Fibroblast of skin of scalp (primary cell): ENCODE data around the gene IQSEC3.

Source experiments
- DNase-seq: peaks from one replicate; pipeline ENCODE4 v3.0.0-alpha.2; 2013

IQSEC3 gene

DNA sequence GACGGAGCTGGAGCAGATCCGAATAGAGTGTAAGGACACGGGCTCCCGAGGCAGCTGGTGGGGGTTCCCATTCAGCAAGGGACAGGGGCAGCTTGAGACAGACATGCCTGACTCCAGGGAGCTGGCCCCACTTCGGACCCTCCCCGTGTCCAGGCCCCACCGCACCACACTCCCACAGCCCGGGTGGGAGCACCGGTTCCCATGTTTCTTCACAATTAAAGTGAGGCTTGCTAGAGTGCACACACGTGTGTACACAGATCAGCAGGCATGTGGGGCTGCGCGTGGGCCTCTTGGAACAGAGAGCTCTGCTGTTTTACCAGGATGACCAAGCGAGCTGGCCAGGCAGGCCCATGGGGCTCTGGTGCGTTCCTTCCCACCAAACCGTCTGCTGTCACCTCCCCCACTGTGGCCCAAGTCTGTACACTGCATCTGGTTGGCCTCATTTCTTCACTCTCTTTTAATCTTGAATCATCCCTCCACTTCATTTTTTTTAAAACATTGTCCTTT, 99.3 kb downstream of the IQSEC3 start:
- DNase-seq = no peak

DNA sequence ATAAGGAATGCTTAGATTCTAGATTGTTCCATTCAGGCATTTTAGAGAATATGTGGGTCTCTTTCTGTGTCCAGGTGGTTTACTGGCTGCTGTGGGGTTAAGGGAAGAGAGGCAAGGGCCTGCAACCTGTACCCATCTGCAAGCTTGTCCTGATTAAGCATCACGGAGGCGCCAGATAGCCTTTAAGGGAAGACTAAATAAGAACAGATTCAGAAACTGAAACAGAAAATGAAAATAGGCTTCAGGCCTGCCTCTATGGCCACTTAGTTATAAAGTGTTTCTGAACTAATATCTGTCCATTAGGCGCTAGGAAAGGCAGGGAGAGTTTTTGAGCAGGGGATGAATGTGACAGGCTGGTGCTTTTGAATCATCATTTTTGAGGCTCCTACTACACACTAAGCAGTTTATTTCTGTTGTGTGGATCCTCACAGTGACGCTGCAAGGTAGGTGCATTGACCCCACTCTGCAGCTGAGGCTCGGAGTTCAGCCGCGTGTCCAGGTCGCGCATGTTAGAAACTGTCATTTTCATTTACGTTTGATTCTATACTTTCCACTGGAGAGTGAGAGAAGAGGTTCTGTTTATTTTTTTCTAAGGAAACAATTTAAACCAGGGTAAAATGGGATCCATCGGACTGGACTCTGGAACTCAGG, 100.0 kb downstream of the IQSEC3 start:
- DNase-seq = no peak

DNA sequence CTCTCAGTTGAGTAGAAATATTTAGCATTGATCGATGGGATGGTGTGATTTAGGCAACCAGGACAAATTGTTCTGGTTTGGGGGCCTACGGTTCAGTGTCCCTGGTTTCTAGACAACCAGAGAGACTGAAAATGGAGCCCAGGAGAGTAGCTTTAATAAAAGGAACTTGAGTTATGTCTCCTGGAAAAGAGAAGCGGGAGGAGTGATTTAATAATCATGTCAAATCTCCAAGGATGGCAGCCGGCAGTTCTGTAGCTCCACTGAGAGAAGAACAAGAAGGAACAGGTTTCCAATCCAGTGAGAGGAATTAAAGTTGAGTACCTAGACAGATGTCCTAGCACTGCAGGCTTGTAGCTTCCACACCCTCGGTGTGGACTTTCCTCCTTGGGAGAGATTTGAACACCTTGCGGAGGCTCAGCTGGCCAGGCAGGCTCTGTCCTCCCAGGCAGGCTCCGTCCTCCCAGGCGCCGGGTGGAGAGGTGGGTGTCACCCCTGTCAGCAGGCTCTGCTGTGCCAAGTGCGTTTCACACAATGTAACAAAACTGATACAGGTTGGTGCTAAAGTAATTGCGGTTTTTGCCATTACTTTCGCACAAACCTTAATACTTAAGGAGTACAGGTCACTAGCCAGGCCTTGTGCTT, 101.5 kb downstream of the IQSEC3 start:
- DNase-seq = no peak

DNA sequence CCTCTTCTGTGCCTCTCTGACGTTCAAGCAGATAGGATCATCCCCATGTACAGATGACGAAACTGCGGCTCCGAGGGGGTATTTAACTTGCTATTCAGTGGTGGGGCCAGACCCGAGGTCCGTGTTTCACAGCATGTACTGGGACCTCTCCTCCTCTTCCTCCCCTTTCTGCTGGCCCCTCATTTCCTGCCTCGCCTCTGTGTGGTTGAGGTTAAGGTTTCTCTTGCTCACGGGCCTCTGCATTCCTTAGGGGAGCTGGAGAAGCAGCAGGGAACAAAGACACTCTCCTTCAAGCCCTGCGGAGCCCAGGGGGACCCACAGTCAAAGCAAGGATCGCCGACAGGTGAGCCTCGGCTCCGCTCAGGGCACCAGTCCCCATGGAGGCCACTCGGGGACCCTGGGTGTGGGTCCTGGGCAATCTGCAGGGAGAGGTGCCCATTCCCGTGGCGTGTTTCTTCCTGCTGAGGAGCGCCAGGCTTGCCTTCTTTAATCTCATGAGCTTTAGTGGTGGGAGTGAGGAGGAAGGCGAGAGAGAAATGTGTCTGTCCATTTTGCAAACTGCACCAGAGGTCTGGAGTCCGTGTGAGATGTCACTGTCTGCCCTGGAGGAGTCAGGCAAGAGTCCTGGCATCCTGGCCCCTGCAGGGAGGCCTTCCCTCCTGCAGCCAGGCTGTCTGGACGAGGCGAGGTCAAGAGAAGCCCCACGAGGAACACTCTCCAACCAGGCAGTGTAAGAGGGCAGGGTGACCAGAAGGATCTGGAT, 102.4 kb downstream of the IQSEC3 start:
- peak; percentile 36 for DNase-seq

DNA sequence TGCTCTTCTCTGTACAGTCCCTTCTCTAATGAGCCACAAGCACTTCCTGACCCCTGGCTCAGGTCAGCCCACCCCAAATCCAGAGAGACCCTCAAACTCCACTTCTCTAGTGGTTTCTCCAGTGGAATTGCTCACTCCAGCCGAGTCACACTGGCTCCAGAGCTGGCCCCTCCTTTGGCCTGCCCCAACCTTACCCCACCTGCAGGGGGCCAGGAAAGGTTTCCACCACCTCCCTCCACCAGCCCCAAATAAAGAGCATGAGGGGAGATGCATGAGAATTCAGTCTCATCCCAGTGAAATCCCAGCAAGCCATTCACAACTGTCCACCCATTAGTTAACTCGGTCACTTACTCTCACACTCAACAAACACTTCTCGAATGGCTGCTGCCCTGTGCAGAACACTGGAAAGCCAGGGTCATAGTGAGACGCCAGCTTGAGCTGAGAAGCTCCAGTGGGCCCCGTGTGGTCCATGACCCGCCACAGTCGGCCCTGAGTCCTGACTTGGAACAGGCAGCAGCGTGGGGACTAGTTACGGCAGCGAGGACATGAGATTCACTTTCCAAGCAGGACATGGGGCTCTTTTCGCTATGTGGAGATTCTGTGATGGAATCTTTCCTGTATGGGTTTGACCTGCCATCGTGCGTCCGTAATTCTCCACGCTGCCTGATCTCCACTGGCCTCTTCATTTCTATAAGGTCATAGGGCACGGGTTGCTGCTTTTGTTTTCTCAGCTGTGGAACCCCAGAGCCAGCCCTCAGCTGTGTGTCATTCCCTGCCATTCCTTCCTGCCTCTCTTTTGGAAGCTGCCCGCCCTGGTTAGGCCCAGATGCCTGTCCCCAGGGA, 103.2 kb downstream of the IQSEC3 start:
- DNase-seq = no peak

DNA sequence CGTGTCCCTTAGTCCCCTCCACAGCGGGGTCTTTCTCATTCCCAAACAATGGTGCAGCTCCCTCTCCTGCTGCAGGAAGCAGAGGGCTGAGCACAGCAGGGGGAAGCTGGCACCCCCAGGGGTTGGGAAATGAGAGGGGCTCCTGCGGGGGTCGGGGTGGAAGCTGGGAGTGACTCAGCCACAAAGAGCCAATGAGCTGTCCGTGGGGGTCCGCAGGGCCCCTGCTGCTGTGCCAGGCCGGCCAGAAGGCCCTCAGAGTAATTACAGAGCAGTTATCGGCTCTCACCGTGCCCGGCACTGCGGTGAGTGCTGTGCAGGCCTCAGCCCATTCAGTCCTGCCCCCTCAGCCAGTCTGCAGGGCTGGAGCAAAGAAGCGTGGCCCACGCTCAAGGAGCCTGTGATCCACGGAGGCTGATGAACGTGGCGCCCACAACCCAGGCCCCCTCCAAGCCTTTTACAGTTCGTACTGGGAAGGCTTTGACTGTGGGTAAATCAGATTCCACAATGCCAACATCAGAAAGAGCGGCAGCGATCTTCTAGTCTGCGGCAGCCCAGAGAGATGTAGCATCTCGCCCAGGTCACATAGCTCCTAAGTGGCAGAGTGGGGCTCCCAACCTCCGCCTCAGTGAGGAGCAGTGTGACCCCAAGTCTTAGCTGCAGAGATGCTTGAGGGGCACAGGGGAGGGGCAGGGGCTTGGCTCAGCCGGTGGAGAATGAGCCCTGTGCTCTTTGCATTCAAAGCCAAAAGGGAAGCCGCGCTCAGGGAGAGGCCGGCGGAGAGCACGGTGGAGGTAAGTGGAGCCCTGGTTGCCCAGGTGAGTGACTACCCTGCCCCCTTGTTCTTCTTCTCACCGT, 104.0 kb downstream of the IQSEC3 start:
- DNase-seq = no peak

DNA sequence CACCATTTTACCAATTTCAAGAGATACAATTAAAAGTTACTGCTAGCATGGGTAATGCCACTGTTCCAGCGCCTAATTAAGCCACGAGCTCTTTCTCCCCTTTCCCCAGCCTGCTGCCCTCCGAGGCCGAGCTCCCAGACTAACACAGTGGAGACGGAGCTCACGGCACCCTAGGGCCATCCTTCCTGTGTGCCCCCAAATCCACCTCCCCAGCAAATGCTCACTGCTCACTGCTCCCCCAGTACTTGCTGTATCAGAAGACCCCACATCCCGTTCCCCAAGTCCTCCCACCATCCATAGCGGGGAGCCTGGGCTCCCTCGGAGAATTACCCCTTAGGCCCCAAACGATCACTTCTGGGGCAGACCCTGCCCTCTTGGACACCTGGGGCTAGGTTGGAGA, 104.7 kb downstream of the IQSEC3 start:
- no peak for DNase-seq

DNA sequence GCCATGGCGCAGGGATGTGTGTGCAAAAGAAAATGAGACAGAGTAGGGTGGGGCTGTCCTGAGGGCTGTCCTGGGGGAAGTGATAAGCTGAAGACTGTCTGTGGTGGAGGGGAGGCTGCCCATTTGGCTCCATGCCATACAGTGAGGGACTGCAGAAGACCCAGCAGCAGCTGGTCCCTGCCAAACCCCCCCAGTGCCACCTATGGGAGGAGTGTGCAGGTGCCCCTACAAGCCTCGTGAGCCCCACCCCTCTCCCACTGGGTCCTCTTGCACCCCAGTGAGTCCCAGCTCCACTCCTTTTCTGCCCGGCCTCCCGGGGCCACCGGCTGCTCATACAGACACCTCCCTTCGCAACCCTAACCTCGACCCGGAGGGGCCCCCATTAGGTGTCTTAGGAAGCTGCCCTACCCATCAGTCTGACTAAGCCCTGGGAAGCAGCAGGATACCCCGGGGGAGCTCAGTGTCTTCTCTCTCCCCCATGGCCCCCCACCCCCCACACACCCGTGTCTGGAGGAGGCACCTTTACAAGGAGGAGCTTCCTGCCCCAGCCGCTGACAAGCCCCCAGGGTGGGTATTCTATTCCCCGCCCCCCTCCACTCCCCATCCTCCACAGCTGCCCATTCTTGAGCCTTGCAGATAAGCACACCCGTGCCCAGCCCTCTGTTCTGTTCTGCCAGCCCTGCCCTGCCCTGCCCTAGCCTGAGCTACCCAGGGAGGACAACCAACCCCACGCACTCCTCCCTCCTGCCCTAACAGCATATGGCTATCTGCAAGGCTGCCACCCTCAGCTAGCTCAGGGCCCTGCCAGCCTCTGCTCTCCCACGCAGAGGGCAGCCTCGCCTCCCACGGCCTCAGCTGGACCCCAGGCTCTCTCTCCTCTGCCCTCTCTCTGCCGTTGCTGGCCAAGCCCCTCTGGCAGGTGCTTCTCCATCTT, 105.4 kb downstream of the IQSEC3 start:
- DNase-seq = no peak

DNA sequence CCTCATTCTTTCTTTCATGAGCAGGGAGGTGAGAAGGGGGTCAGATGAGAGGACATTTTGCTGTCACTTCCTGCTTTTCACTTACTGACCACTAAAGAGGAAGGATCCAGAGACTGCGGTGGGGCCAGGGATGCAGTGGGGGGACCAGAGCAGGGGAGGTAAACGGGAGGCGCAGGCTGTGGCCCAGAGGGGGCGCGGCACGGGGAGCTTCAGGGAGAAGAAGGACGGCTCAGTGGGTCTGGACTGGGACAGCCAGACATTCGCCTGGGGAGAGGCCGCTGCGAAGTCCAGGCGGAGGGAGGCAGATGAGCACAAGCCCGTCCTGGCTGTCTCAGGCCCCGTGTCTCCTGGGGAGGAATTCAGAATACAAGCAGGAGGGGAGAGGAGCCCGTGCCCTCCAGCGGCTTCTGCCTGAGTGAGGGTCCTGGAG, 106.2 kb downstream of the IQSEC3 start:
- DNase-seq = no peak

DNA sequence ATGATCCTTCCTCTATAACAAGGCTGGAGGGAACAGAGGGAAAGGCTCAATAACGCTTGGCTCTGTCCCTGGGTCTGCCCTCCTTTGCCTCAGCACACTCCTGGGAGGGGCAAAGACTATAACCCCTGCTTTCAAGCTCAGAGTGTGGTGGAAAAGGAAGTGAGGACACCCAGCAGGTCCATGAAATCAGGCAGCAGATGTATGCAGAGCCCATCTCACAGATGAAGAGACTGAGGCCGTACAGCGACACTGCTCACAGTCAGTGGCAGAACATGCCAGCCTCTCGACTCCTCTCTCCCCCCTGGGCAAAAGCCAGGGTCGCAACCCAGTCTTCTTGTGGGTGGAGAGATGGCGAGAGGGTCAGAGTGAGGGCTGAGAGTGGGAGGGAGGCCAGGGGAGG, 107.6 kb downstream of the IQSEC3 start:
- DNase-seq = no peak

DNA sequence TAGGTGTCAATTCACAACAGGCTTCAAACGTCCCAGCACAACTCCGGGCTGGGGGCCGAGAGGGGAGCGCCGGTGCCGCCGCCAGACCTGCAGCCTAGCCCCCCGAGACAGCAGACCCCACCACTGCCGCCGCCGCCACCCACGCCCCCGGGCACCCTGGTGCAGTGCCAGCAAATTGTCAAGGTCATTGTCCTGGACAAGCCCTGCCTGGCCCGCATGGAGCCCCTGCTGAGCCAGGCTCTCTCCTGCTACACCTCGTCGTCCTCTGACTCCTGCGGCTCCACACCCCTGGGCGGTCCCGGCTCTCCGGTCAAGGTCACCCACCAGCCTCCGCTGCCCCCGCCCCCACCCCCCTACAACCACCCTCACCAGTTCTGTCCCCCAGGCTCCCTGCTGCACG, 108.0 kb downstream of the IQSEC3 start:
- no peak for DNase-seq

DNA sequence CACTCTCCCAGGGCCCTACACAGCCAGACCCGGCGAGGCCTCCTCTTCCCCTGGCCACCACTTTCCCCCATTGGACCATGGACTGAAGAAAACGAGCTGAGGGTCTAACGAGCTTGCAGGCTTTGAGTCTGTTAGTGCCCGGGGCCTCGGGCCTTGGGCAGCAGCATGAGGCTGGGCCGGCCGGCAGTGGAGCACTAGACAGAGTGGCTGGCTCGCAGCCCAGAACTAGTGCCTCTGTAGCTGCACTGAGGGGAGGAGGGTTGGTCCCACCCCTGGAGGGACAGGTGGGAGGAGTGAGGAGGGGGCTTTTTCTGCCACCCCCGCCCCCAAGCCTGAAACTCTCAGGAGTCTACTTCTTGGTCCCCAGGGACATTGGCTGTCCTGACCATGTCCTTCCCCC, 108.7 kb downstream of the IQSEC3 start:
- no peak for DNase-seq

DNA sequence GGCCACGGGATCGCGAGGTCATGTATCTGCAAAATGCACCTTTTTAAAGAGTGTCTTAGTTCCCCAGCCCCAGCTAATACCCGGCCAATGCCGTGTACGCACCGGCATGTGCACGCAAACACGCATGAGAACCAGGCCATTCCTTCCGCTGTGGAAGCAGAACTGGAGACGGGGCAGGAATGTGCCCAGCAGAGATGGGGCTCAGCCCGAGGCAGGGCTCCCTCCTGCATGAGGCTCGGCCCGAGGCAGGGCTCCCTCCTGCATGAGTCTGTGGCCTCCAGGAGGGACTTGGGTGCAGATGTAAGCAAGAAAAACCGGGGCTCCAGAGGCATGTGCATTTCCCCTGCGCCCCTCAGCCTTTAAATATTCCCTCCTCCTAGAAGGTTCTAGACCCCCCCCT, 109.2 kb downstream of the IQSEC3 start:
- DNase-seq = no peak

DNA sequence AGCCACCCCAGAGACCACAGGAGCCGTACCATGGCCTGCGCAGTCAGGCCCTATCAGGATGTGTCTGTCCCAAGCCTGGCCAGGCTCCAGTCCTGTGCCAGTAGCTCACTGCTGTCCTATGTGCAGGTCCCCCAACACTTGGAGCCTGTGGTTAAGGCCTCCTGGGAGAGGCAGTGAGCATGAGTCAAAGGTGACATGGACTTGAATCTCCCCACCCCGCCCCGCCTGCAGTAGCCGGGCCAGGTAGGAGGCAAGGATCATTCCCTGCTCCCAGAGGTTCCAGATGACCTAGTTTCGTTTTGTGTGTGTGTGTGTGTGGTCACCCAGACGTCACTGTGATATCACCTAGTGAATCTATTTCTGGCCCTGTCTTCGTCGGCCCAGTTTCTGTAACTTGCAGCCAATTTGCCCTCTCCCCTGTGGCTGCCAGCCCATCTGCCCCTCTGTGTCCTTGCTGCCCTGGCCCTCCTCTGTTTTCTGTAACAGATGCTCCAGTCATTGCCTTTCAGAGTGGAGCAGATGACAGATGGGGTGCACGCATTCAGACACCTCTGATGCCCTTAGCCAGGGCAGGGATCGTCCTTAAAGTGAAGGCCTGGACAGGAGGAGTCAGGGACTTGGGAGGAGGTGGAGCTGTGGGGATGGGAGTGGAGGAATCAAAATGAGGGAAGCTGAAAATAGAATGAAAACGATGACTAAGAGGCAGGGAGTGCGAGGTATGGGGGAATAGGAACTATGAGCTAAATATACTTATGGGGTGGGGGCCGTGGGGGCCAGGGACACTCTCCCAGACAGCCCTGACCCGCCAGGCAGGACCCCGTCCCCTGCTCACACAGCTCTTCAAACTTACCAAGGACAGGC, 110.0 kb downstream of the IQSEC3 start:
- DNase-seq = peak; percentile 74

DNA sequence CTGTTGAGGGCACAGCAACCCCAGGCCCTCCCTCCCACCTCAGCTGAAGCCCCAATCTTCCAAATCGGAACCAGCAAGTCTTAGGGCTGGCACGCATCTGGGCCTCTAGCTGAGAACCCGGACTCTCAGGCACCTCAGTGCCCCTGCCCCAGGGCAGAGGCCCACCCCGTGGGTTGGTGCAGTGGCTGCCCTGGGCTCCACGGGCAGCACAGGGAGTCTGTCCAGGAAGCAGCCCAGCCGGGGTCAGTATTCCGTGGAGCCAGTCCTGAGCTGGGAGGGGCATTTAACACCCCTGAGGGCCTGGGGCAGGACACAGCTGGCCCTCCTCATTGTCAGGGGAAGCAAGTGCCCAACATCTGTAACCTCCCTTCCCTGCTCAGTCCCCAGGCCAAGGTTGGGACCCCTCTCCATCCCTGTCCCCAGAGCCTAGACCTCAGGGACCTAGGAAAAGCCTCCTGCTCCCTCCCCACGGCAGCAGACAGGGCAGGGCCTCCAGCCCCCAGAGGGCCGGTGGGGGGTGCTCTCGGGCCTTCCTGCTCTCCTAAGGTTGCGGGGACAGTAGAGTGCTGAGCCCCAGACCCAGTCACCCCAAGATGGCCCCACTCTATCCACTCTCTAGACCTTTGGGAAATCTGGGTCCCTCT, 110.9 kb downstream of the IQSEC3 start:
- DNase-seq = no peak

DNA sequence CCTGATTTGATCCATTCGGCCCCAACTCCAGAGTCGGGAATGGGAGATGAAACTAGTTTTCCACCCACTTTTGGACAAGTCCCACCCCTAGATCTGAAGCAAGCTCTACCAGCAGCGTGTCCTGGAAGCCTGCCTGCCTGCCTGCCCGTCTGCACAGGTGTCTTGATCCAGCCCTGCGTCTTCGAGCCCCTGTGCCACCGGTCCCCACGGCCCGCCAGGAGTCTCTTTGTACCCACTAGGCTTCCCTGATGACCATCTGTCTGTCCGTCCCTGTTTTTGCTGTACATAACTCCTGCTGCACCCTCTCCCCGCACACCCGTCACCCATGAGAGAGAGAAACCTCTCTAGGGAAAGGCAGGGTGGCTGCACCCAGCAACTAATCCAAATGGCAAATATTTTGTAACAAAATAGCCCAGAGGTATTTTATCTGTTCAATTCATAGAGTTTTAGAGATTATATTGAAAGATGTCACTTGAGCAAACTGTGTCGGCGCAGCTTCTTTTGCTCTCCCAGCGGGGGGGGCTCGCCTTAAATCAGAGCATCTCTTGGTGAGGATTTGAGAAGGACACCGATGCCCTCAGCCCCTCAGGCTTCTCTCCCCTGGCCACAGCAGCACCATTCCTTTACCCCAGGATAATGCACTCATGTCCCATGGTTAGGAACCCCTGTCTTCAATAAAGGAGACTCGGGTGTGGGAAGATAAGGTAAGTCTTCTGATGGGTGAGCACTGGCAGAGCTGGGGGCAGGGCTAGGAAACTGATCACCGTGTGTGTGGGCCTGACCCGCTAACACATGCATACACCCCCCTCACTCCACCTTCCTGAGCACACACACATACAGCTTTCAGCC, 111.6 kb downstream of the IQSEC3 start:
- no peak for DNase-seq

DNA sequence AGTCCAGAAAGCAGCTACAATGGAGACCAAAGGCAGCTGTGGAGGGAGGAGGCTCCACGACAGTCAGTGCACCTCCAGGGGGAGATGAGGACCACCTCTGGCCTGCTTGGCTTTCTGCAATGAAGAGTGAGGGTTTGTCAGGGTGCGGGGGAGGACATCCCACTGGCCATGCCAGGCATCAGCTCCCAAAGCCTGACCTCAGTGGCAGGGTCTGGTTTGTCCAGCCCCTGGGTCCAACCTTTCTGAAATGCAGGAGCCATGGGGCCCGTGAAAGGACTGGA, 112.2 kb downstream of the IQSEC3 start:
- no peak for DNase-seq

DNA sequence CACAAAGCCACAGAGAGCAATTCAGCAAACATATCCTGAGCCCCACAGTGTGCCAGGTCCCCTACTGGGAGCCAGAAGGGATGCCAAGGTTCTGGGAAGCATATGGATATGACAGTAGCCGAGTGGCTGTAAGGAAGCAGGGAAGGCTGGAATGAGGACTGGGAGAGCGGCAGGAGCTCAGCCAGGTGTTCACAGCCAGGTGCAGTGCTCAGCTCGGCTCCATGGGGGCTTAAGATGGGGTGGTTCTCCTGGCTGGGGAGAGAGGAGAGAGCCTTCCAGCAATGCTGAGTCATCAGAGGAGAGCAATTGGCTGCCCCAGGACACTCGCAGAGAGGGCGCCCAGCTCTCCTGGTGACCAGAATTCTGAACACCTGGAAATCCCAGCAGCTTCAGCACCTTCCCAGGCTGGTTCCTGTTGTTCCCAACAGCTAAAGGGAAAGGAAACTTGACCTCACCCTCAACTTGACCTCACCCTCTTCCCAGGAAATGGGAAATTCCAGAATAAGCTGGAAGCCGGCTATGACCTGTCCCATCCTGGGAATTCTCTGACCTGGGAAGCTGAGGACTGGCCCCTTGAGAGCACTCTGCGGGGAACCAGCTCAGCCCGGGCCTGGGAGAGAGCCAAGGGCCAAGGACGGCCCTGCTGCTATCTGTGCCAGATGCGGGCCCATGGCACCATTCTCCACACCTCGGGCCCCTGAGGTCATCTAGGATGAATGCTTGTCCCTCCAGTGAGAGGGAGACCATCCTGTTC, 112.7 kb downstream of the IQSEC3 start:
- peak; percentile 49 for DNase-seq
